Peyer's patch (tissue), 4 donors: ENCODE measurements around the gene TBL1Y.

Experiments
- POLR2A ChIP-seq, 2 donors: fragments of 450-650 bp; IDR thresholded peaks; one replicate each; pipeline ENCODE4 v1.5.1; 2017; ENCODE audit warnings: antibody characterized with exemption in 2 of 2, mild to moderate bottlenecking in 2 of 2, moderate library complexity in 2 of 2
- TF ChIP-seq, protein P1 (sequence below), 6 experiments: fragments of 450-650 bp in 4 of 6; fragments of 200-600 bp in 2 of 6; sonication (generic) in 1 of 6; IDR thresholded peaks; one replicate each; pipeline ENCODE4 v1.5.1; 2017 to 2019; ENCODE audit warnings: antibody characterized with exemption in 6 of 6, mild to moderate bottlenecking in 3 of 6, moderate library complexity in 1 of 6

DNA sequence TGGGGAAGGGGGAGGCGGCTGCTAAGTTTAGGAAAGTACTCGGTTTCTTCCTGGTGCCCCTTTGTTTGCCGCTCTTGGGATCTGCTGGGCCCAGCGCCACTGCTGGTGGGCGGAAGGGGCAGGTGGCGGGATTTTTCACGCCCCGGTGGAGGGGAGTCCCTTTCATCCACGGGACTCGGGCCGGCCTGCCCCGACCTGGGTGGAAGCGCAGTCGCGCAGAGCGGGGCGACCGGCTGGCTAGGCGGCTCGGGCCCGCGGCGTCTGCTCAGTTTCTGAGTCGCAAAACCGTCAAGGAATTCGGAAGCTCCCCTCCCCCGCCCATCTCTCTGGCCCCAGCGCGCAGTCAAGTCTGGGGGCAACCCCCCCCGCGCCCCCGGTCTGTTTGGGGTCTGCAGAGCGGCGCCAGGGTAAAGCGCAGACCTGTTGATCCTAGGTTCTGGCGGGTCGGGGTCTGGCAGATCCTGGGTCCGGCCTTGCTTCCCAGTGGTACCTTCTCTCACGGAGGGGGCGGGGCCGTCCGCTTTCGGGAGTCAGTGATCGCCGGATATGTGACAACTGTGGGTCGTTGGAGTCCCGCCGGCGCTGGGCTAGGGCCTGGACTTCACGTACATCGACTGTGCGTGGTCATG, 870 bp downstream of the TBL1Y start, which contains the start of gene AMELY:
- TF ChIP-seq, protein P1, sequence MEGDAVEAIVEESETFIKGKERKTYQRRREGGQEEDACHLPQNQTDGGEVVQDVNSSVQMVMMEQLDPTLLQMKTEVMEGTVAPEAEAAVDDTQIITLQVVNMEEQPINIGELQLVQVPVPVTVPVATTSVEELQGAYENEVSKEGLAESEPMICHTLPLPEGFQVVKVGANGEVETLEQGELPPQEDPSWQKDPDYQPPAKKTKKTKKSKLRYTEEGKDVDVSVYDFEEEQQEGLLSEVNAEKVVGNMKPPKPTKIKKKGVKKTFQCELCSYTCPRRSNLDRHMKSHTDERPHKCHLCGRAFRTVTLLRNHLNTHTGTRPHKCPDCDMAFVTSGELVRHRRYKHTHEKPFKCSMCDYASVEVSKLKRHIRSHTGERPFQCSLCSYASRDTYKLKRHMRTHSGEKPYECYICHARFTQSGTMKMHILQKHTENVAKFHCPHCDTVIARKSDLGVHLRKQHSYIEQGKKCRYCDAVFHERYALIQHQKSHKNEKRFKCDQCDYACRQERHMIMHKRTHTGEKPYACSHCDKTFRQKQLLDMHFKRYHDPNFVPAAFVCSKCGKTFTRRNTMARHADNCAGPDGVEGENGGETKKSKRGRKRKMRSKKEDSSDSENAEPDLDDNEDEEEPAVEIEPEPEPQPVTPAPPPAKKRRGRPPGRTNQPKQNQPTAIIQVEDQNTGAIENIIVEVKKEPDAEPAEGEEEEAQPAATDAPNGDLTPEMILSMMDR (IDR thresholded peaks at IDR 0.05): no peak
- TF ChIP-seq POLR2A (IDR thresholded peaks at IDR 0.05): no peak
